ENCODE data around the gene CCDC186. TPM values are rescaled to one million over a fixed set of nuclear protein-coding genes. Genes with fewer than 3 reads are reported as not detected.

The CCDC186 gene
- polyA plus RNA-seq, 2 of the 4 experiments (the other 2 are of a cell fraction), result 7.4 to 13.4 TPM

GRCh38 chr10:114181971-114182370 lies 8.0 kb upstream of the CCDC186 start:
- ATAC-seq, result no peak
- H3K4me1 ChIP-seq, result no peaks in the 10 kb centered on the region
- no peaks in the 10 kb centered on the region for H3K9me3 ChIP-seq
- DNase-seq (ENCODE audit: low read depth in 1 of 2, low spot score in 1 of 2), result no peak
- TF ChIP-seq NFE2L2 (conservative IDR thresholded peaks at IDR 0.05; ENCODE audit: low read length) (no peak), HEYL (CRISPR knock-in tag; IDR thresholded peaks at IDR 0.05) (no peak), POLR2AphosphoS2 (conservative IDR thresholded peaks at IDR 0.05; ENCODE audit: low read length) (no peak), ATOH8 (CRISPR knock-in tag; IDR thresholded peaks at IDR 0.05; ENCODE audit: low read depth) (no peak), FOSB (CRISPR knock-in tag; IDR thresholded peaks at IDR 0.05) (no peak), CEBPB (IDR thresholded peaks at IDR 0.05) (no peak), MAFK (IDR thresholded peaks at IDR 0.05; ENCODE audit: partially characterized antibody) (no peak)
- ChIA-PET CTCF (no interaction called here), POLR2A (no interaction called here)
- no peak overlapping the region for H3K4me3 ChIP-seq
- no peak overlapping the region for H3K4me2 ChIP-seq
- no peak for FAIRE-seq
- H3K27ac ChIP-seq, result no peak overlapping the region
- WGBS (ENCODE audit: missing lambda C conversion rate), result 26% methylated on average over 5 of the region's 5 CpGs

- H3K4me2 ChIP-seq, result no peak overlapping the region
- 60% methylated on average over 3 of the region's 3 CpGs for WGBS (ENCODE audit: missing lambda C conversion rate)
- no peaks in the 10 kb centered on the region for H3K9me3 ChIP-seq
- no peak overlapping the region for H3K4me3 ChIP-seq
- TF ChIP-seq EP300 (IDR thresholded peaks at IDR 0.05) (no peak), USF2 (IDR thresholded peaks at IDR 0.05) (no peak), NR3C1 (IDR thresholded peaks at IDR 0.05) (no peak), CBX8 (IDR thresholded peaks at IDR 0.05) (no peak), EHF (CRISPR knock-in tag; IDR thresholded peaks at IDR 0.05) (no peak), FOSB (CRISPR knock-in tag; IDR thresholded peaks at IDR 0.05) (no peak), EHMT2 (IDR thresholded peaks at IDR 0.05; ENCODE audit: low read depth) (no peak), ATOH8 (CRISPR knock-in tag; IDR thresholded peaks at IDR 0.05; ENCODE audit: low read depth) (no peak), MAZ (IDR thresholded peaks at IDR 0.05; ENCODE audit: borderline replicate concordance, low read depth, low read length) (no peak), HDAC2 (IDR thresholded peaks at IDR 0.05) (no peak), SREBF2 (IDR thresholded peaks at IDR 0.05) (no peak), PBX3 (IDR thresholded peaks at IDR 0.05) (no peak), CHD4 (IDR thresholded peaks at IDR 0.05; ENCODE audit: borderline replicate concordance) (no peak), MAFK (IDR thresholded peaks at IDR 0.05; ENCODE audit: partially characterized antibody) (no peak), FOSL2 (IDR thresholded peaks at IDR 0.05) (no peak), FOSL2 (CRISPR knock-in tag; IDR thresholded peaks at IDR 0.05) (no peak), MYC (IDR thresholded peaks at IDR 0.05; ENCODE audit: borderline replicate concordance, low read length) (no peak), BHLHE40 (IDR thresholded peaks at IDR 0.05; ENCODE audit: low read depth, low read length) (no peak), RFX5 (IDR thresholded peaks at IDR 0.05) (no peak), HOXB13 (CRISPR knock-in tag; IDR thresholded peaks at IDR 0.05; ENCODE audit: low read depth) (no peak)
- POLR2A ChIA-PET, result no interaction called here
- no peaks in the 10 kb centered on the region for H3K4me1 ChIP-seq
- FAIRE-seq, result no peak
- no peak overlapping the region for H3K27ac ChIP-seq
- ATAC-seq, result no peak
- CTCF ChIA-PET, result no interaction called here
- DNase-seq (ENCODE audit: low read depth in 1 of 2, low spot score in 1 of 2), result no peak
Observed at GRCh38 chr10:114180937-114181336, 6.9 kb upstream of the CCDC186 start.

- FAIRE-seq, result no peak
- Histone ChIP-seq H3K27ac (no peak overlapping the region), H3K9me3 (no peaks in the 10 kb centered on the region), H3K4me2 (no peak overlapping the region), H3K4me3 (no peak overlapping the region), H3K4me1 (peaks cover 7% of the 10 kb centered on the region; the same call in 1 of the 3 replicates)
- ChIA-PET CTCF (no interaction called here), POLR2A (no interaction called here)
- no peak for ATAC-seq
- DNase-seq (ENCODE audit: low read depth in 1 of 2, low spot score in 1 of 2), result no peak
- TF ChIP-seq CBX2 (IDR thresholded peaks at IDR 0.05; ENCODE audit: borderline replicate concordance, low read depth) (no peak), RNF2 (IDR thresholded peaks at IDR 0.05; ENCODE audit: borderline replicate concordance, low read depth) (no peak), MAZ (IDR thresholded peaks at IDR 0.05; ENCODE audit: borderline replicate concordance, low read depth, low read length) (no peak), HEYL (CRISPR knock-in tag; IDR thresholded peaks at IDR 0.05) (no peak), ZFP36 (IDR thresholded peaks at IDR 0.05; ENCODE audit: borderline replicate concordance, partially characterized antibody) (no peak), TP53 (CRISPR knock-in tag; IDR thresholded peaks at IDR 0.05) (no peak), CEBPB (IDR thresholded peaks at IDR 0.05) (no peak), BHLHE40 (IDR thresholded peaks at IDR 0.05; ENCODE audit: low read depth, low read length) (no peak), HOXA7 (CRISPR knock-in tag; IDR thresholded peaks at IDR 0.05) (no peak), ZNF302 (CRISPR knock-in tag; IDR thresholded peaks at IDR 0.05) (no peak), TFCP2L1 (CRISPR knock-in tag; IDR thresholded peaks at IDR 0.05) (no peak), ELK1 (IDR thresholded peaks at IDR 0.05; ENCODE audit: low read depth, low read length) (no peak), PHF8 (IDR thresholded peaks at IDR 0.05; ENCODE audit: borderline replicate concordance, low read depth) (no peak), NFE2L2 (conservative IDR thresholded peaks at IDR 0.05; ENCODE audit: low read length) (no peak), EP300 (IDR thresholded peaks at IDR 0.05) (no peak)
- WGBS (ENCODE audit: missing lambda C conversion rate), result 63% methylated on average over 8 of the region's 8 CpGs
Observed at GRCh38 chr10:114179747-114180146, 5.7 kb upstream of the CCDC186 start.
